Cardiac muscle cell (in vitro differentiated cells and primary cell): Measurements from ENCODE around the gene MAB21L1. TPM values are rescaled to one million over a fixed set of nuclear protein-coding genes. Genes with fewer than 3 reads are reported as not detected.

ENCODE experiments used
- DNase-seq, 2 donors: peaks; one replicate each; pipeline versions ENCODE4 v3.0.0 to v3.0.0-alpha.2; 2010 to 2017; ENCODE audit warnings: low read depth in 1 of 2, low spot score in 1 of 2
- H3K27ac ChIP-seq: fragments of 200-600 bp; sonication (generic); 2 replicates; pipeline ENCODE4 v1.5.1; 2016
- H3K27me3 ChIP-seq: fragments of 200-600 bp; sonication (generic); 2 replicates; pipeline ENCODE4 v1.6.0; 2016; ENCODE audit warnings: control low read depth
- H3K36me3 ChIP-seq: fragments of 200-600 bp; sonication (generic); 2 replicates; pipeline ENCODE4 v1.5.1; 2016; ENCODE audit warnings: control low read depth
- H3K4me1 ChIP-seq: fragments of 200-600 bp; sonication (generic); 2 replicates; pipeline ENCODE4 v1.8.1; 2017; ENCODE audit warnings: low read depth, mild to moderate bottlenecking, mixed run types
- H3K4me3 ChIP-seq: fragments of 200-600 bp; sonication (generic); 2 replicates; pipeline ENCODE4 v1.5.1; 2016; ENCODE audit warnings: mild to moderate bottlenecking
- H3K9me3 ChIP-seq: fragments of 200-600 bp; sonication (generic); 2 replicates; pipeline ENCODE4 v1.5.1; 2017; ENCODE audit warnings: low read depth, mild to moderate bottlenecking, control low read depth
- CTCF ChIP-seq: IDR thresholded peaks from 2 replicates; pipeline ENCODE4 v1.5.1; 2012; ENCODE audit warnings: low read depth, mild to moderate bottlenecking, low read length
- polyA plus RNA-seq: library from polyadenylated mRNA; unstranded; fragments of >200 nt; fragmentation: Nextera tagmentation; extraction: Ambion mirVana; gene quantifications from 2 replicates; pipeline ENCODE4 v1.2.1, GENCODE V29; 2016
- total RNA-seq: library from RNA; depleted of rRNA; stranded (reverse); fragments of >200 nt; gene quantifications from 2 replicates; pipeline ENCODE4 v1.2.3, GENCODE V29; 2016

MAB21L1 gene
- total and polyA plus RNA-seq, 2 experiments from 2014 or later: 0.03 to 0.29 TPM

- no peaks in the 10 kb centered on the region for H3K9me3 ChIP-seq
- H3K27me3 ChIP-seq: peaks cover 100% of the 10 kb centered on the region
- no peaks in the 10 kb centered on the region for H3K36me3 ChIP-seq
- H3K27ac ChIP-seq: no peak overlapping the region
- TF ChIP-seq CTCF: no peak
- DNase-seq: peak; percentile 22 to 29
- peaks cover 6% of the 10 kb centered on the region for H3K4me1 ChIP-seq
- no peak overlapping the region for H3K4me3 ChIP-seq
Measured at GRCh38 chr13:35474496-35475211, 1.8 kb downstream of the MAB21L1 start.

GRCh38 chr13:35473802-35474201 lies 2.7 kb downstream of the MAB21L1 start:
- H3K36me3 ChIP-seq: no peaks in the 10 kb centered on the region
- H3K27ac ChIP-seq: no peak overlapping the region
- H3K4me3 ChIP-seq: no peak overlapping the region
- TF ChIP-seq CTCF: no peak
- peaks cover 6% of the 10 kb centered on the region for H3K4me1 ChIP-seq
- no peaks in the 10 kb centered on the region for H3K9me3 ChIP-seq
- no peak for DNase-seq
- peaks cover 100% of the 10 kb centered on the region for H3K27me3 ChIP-seq

- no peak for TF ChIP-seq CTCF
- no peak overlapping the region for H3K4me3 ChIP-seq
- peaks cover 100% of the 10 kb centered on the region for H3K27me3 ChIP-seq
- H3K27ac ChIP-seq: no peak overlapping the region
- H3K9me3 ChIP-seq: no peaks in the 10 kb centered on the region
- H3K36me3 ChIP-seq: no peaks in the 10 kb centered on the region
- DNase-seq: no peak
- H3K4me1 ChIP-seq: peaks cover 6% of the 10 kb centered on the region
Measured at GRCh38 chr13:35473206-35473775, 3.2 kb downstream of the MAB21L1 start.

GRCh38 chr13:35472323-35472881 lies 4.1 kb downstream of the MAB21L1 start:
- Histone ChIP-seq H3K9me3 (no peaks in the 10 kb centered on the region), H3K4me1 (peaks cover 6% of the 10 kb centered on the region), H3K27ac (no peak overlapping the region), H3K36me3 (no peaks in the 10 kb centered on the region), H3K27me3 (peaks cover 94% of the 10 kb centered on the region), H3K4me3 (no peak overlapping the region)
- DNase-seq: no peak
- no peak for TF ChIP-seq CTCF

GRCh38 chr13:35471706-35472322 lies 4.7 kb downstream of the MAB21L1 start:
- no peaks in the 10 kb centered on the region for H3K9me3 ChIP-seq
- H3K27ac ChIP-seq: no peak overlapping the region
- H3K36me3 ChIP-seq: no peaks in the 10 kb centered on the region
- no peak for TF ChIP-seq CTCF
- H3K4me1 ChIP-seq: peaks cover 6% of the 10 kb centered on the region
- peaks cover 88% of the 10 kb centered on the region for H3K27me3 ChIP-seq
- peak; percentile 17 to 36 for DNase-seq
- no peak overlapping the region for H3K4me3 ChIP-seq
